Testis (tissue), 3 donors: ENCODE results near the gene SIRT2. TPM values are rescaled to one million over a fixed set of nuclear protein-coding genes. Genes with fewer than 3 reads are reported as not detected.

ENCODE experiments used
- DNase-seq: peaks from one replicate; pipeline ENCODE4 v3.0.0-alpha.2; 2019
- H3K27ac ChIP-seq, 2 donors: fragments of 200-600 bp; sonication (generic); one replicate each; pipeline ENCODE4 v1.5.1; 2019
- H3K27me3 ChIP-seq: fragments of 200-600 bp; sonication (generic); one replicate; pipeline ENCODE4 v1.5.1; 2019
- H3K36me3 ChIP-seq: fragments of 200-600 bp; sonication (generic); one replicate; pipeline ENCODE4 v1.5.1; 2017; ENCODE audit warnings: low read depth; ENCODE audit errors: missing control alignments
- H3K4me1 ChIP-seq: fragments of 200-600 bp; sonication (generic); one replicate; pipeline ENCODE4 v1.5.1; 2019
- H3K4me3 ChIP-seq, 2 donors: fragments of 200-600 bp; sonication (generic); one replicate each; pipeline ENCODE4 v1.5.1; 2017 to 2019
- H3K9me3 ChIP-seq: fragments of 200-600 bp; sonication (generic); one replicate; pipeline ENCODE4 v1.5.1; 2017
- CTCF ChIP-seq, 3 experiments: fragments of 450-650 bp in 2 of 3; fragments of 200-600 bp in 1 of 3; sonication (generic) in 1 of 3; IDR thresholded peaks; one replicate each; pipeline ENCODE4 v1.5.1; 2016 to 2019; ENCODE audit warnings: antibody characterized with exemption in 3 of 3, mild to moderate bottlenecking in 2 of 3, moderate library complexity in 1 of 3
- POLR2A ChIP-seq: fragments of 450-650 bp; IDR thresholded peaks from one replicate; pipeline ENCODE4 v1.6.1; 2017; ENCODE audit warnings: antibody characterized with exemption, mild to moderate bottlenecking, moderate library complexity
- WGBS, 2 donors: methylation state at CpG; one replicate each; pipeline ENCODE4 v1.1.5; 2018; 5-methylcytosine and 5-hydroxymethylcytosine counted together
- intact Hi-C: fragments of 100-400 bp; cut with DNase I; formaldehyde crosslinking; loops from one replicate; pipeline ENCODE4 v1.15.1; 2023; ENCODE audit warnings: low total_unique reads
- polyA plus RNA-seq: library from polyadenylated mRNA; stranded (reverse); fragments of 350-450 nt; fragmentation: Illumina TruSeq; extraction: RNeasy Lipid Tissue Mini Kit (QIAGEN cat#74804); gene quantifications from one replicate; pipeline ENCODE4 v1.2.3, GENCODE V29; 2014; ENCODE audit warnings: low read depth, low replicate concordance; ENCODE audit not compliant: insufficient read depth
- total RNA-seq, 2 donors: library from RNA; depleted of rRNA; stranded (reverse); fragments of >200 nt; gene quantifications; one replicate each; pipeline ENCODE4 v1.2.3, GENCODE V29; 2016

SIRT2 gene
- total and polyA plus RNA-seq, 3 donors from 2014 or later: 89.1 to 107 (median 95.3) TPM

- TF ChIP-seq CTCF (IDR thresholded peaks at IDR 0.05) (no peak), POLR2A (no peak)
- intact Hi-C loops: no loop called here
- no peaks in the 10 kb centered on the region for H3K36me3 ChIP-seq
- no peaks in the 10 kb centered on the region for H3K27me3 ChIP-seq
- H3K4me1 ChIP-seq: peaks cover 17% of the 10 kb centered on the region
- DNase-seq: no peak
- WGBS, 2 donors: 2 to 3% methylated on average over 8 of the region's 8 CpGs
- no peaks in the 10 kb centered on the region for H3K9me3 ChIP-seq
- peak overlapping the region; percentile 73 to 88 for H3K27ac ChIP-seq
- H3K4me3 ChIP-seq: peak overlapping the region; percentile 74 to 84
Observed at GRCh38 chr19:38900202-38900629, 798 bp upstream of the SIRT2 start.

- Histone ChIP-seq H3K4me1 (peaks cover 22% of the 10 kb centered on the region), H3K9me3 (no peaks in the 10 kb centered on the region), H3K27me3 (no peaks in the 10 kb centered on the region), H3K36me3 (no peaks in the 10 kb centered on the region), H3K27ac (peak overlapping the region; percentile 71 to 85), H3K4me3 (peak overlapping the region; percentile 74 to 84)
- WGBS, 2 donors: 2 to 4% methylated on average over 21 to 25 of the region's 25 CpGs
- intact Hi-C loops: no loop called here
- no peak for DNase-seq
- no peak for TF ChIP-seq POLR2A
- TF ChIP-seq CTCF (IDR thresholded peaks at IDR 0.05): no peak
Observed at GRCh38 chr19:38898788-38899446, 501 bp downstream of the SIRT2 start.

GRCh38 chr19:38894968-38895367 lies 4.5 kb downstream of the SIRT2 start:
- Histone ChIP-seq H3K4me1 (peaks cover 32% of the 10 kb centered on the region), H3K4me3 (no peak overlapping the region), H3K27me3 (no peaks in the 10 kb centered on the region), H3K9me3 (no peaks in the 10 kb centered on the region), H3K36me3 (no peaks in the 10 kb centered on the region), H3K27ac (no peak overlapping the region)
- no peak for DNase-seq
- intact Hi-C loops: no loop called here
- WGBS, 2 donors: 65 to 68% methylated on average over 9 of the region's 9 CpGs
- TF ChIP-seq POLR2A: no peak
- no peak for TF ChIP-seq CTCF (IDR thresholded peaks at IDR 0.05)

GRCh38 chr19:38893341-38893771 lies 6.1 kb downstream of the SIRT2 start:
- no peaks in the 10 kb centered on the region for H3K27me3 ChIP-seq
- H3K4me3 ChIP-seq: no peak overlapping the region
- no peaks in the 10 kb centered on the region for H3K9me3 ChIP-seq
- intact Hi-C loops: no loop called here
- peak; percentile 59 for DNase-seq
- TF ChIP-seq CTCF (IDR thresholded peaks at IDR 0.05) (no peak), POLR2A (no peak)
- 27 to 49% methylated on average over 14 of the region's 14 CpGs for WGBS, 2 donors
- no peaks in the 10 kb centered on the region for H3K36me3 ChIP-seq
- peaks cover 28% of the 10 kb centered on the region for H3K4me1 ChIP-seq
- H3K27ac ChIP-seq: peak overlapping the region; percentile 56 to 71

- TF ChIP-seq CTCF (IDR thresholded peaks at IDR 0.05) (no peak), POLR2A (no peak)
- Histone ChIP-seq H3K4me3 (no peak overlapping the region), H3K36me3 (no peaks in the 10 kb centered on the region), H3K4me1 (peaks cover 23% of the 10 kb centered on the region), H3K27ac (peak overlapping the region; percentile 56 to 71), H3K27me3 (no peaks in the 10 kb centered on the region), H3K9me3 (no peaks in the 10 kb centered on the region)
- 43 to 73% methylated on average over 5 of the region's 5 CpGs for WGBS, 2 donors
- peak; percentile 64 for DNase-seq
- intact Hi-C loops: no loop called here
Observed at GRCh38 chr19:38892841-38893240, 6.6 kb downstream of the SIRT2 start.
